ENCODE results near the gene ZCCHC2.

DNA sequence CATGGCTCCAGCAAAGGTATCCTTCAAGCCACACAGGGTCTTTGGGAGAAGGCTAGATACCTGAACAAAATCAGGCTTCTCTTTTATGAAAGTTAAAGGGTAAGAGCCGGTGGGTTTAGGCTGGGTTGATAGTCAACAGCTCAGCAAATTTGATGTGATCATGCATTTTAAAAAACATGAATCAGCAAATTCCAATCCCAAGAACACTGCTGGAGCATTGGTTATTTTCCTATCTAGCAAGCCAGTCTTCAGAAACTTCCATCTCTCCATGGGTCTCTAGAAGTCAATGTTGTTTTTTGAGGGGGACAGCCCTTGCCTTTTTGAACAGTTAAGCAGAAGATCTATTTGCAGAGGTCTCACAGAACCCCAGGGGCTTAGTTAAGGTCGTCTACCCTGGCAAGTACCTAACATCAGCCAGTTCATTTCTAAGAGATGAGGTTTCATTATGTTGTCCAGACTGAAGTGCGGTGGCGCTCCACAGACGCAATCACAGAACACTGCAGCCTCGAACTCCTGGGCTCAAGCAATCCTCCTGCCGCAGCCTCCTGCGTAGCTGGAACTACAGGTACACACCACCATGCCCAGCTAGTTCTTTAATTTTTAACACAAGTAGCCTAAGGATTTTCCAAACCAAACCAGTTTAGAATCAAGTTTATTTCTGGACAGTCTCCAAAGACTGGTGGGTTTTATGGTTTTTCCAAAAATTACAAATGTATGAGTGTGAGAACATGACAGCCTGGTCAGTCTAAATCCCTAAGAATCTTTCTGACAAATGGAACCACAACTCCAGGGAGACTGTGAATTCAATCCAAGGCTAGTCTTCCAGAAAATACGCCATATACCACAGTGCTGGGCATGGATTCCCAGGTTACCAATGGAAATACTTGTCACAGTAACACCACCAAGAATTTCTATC, 4.1 kb upstream of the ZCCHC2 start:
- TF ChIP-seq, protein P1, sequence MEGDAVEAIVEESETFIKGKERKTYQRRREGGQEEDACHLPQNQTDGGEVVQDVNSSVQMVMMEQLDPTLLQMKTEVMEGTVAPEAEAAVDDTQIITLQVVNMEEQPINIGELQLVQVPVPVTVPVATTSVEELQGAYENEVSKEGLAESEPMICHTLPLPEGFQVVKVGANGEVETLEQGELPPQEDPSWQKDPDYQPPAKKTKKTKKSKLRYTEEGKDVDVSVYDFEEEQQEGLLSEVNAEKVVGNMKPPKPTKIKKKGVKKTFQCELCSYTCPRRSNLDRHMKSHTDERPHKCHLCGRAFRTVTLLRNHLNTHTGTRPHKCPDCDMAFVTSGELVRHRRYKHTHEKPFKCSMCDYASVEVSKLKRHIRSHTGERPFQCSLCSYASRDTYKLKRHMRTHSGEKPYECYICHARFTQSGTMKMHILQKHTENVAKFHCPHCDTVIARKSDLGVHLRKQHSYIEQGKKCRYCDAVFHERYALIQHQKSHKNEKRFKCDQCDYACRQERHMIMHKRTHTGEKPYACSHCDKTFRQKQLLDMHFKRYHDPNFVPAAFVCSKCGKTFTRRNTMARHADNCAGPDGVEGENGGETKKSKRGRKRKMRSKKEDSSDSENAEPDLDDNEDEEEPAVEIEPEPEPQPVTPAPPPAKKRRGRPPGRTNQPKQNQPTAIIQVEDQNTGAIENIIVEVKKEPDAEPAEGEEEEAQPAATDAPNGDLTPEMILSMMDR (IDR thresholded peaks at IDR 0.05) = no peak
- TF ChIP-seq POLR2A (IDR thresholded peaks at IDR 0.05) (no peak), POLR2AphosphoS5 (IDR thresholded peaks at IDR 0.05) (no peak)

Data from upper lobe of left lung (tissue), 4 donors.